Myocyte (in vitro differentiated cells): ENCODE measurements around the gene GOLPH3. TPM values are rescaled to one million over a fixed set of nuclear protein-coding genes. Genes with fewer than 3 reads are reported as not detected.
A peak's percentile ranks its signal among the peaks of the same experiment; 100 is the strongest.

Source experiments
- DNase-seq: peaks from one replicate; pipeline ENCODE4 v3.0.0-alpha.2; 2012; ENCODE audit warnings: low read depth
- total RNA-seq: library from RNA; depleted of rRNA; stranded (reverse); fragments of >200 nt; gene quantifications from 2 replicates; pipeline ENCODE4 v1.2.3, GENCODE V29; 2014

GOLPH3 gene
- total RNA-seq, 1 donor from 2014 or later = 53.8 TPM

DNA sequence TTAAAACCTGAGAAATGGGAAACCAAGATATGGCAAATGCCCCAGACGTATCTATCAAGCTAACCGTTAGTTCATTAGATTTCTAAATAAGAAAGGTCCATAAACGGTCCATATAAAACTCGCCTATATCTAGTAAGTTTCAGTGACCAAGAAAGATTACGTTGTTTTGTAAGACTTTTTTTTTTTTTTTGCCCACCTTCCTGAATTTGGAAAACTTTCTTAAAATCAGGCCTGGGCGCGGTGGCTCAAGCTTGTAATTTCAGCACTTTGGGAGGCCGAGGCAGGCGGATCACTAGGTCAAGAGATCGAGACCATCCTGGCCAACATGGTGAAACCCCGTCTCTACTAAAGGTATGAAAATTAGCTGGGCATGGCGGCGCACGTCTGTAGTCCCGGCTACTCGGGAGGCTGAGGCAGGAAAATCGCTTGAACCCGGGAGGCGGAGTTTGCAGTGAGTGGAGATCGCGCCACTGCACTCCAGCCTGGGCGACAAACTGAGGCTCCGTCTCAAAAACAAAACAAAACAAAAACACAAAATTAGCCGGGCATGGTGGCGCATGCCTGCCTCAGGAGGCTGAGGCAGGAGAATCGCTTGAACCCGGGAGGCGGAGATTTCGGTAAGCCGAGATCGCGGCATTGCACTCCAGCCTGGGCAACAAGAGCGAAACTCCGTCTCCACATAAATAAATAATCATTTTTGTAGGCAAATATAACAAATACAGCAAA is 1.8 kb downstream of the GOLPH3 start:
- DNase-seq = peak; percentile 18

DNA sequence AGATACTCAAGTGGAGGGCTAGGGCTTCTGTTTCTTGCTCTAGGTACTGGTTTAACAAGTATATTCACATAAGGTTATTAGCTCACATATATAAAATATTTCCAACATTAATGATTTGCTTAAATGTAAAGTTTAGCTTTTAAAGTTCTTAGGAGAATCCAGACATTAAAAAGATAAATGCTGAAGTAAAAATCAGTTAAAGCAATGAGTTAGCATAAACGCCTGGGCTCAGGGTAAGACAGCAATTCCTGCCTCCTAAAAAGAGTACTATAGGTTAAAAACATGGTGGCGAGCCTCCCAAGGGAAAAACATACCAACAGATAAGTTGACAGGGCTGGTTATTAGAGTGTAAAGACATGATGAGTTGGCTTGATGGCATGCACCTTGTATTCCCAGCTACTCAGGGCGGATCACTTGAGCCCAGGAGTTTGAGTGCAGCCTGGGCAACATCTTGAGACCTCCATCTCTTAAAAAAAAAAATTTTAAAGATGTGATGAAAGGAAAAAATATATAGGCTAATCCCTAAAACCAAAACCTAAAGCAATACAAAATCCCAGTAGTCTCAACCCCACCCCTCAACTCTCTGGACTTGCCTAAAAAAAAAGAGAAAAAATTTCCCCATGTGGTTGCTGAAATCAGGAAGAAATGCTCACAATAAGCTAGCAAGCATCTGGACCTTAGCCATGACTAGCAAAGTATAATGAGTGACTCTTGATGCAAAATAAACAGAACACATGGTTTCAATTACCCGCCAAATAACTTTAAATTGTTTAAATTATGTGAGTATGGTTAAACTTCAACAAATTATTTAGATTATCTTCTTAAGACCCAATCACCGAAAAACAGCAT is 3.6 kb downstream of the GOLPH3 start:
- DNase-seq = no peak

DNA sequence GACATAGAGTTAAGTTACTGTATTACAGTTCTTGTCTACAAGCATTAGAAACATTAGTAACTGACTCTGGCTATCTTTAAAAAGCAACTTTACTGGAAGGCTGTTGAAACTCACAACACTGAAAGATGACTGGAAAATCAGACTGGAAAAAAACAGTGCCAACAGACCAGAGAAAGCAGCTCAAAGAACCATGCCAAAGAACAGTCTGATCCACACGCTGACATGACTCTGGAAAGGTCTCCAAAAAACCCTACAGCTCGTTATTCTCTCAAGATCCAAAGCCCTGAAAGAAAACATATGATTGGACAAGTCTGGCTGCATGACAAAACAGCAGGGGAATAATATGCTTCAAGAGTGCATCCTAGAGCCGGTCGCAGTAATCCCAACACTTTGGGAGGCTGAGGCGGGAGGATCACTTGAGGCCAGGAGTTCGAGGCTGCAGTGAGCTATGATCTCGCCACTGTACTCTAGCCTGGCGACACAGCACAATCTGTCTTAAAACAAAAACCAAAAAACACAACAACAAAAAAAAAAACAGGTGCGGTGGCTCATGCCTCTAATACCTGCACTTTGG is 5.6 kb downstream of the GOLPH3 start:
- DNase-seq = no peak

DNA sequence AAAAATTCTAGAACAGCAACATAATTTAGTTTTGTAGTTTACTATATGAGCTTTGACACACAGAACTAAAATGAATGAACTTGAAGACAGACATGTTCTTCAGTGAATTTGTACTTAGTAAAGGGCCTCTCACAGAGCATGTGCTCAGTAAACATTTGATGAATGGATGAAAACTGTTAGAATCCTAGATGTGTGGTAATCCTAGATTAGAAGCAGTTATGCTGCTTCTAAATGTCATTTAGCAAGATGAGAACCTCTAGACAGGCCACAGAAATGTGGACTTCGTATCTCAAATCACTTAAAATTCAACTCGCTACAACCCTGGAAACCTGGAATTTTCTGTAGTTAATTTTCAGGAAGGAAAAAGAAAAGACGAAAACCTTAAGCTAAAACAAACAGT is 8.5 kb downstream of the GOLPH3 start:
- DNase-seq = no peak

DNA sequence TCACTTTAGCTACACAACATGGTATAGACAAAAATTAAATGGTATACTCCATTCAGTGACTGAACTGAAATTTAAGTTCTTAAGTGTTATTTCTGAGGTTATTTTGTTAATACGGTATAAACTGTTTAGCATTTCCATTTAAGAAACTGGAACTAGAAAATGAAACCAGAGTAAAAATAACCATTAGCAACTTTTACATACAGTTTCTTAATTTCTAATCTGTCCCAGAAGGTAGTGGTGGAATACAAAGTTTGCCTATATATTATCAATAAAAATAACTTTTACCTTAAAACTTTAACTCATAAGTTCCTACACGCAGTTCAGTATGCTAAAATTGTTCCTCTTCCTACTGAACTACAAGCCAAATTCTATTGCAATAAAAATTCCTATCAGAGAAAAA is 10.3 kb downstream of the GOLPH3 start:
- no peak for DNase-seq

DNA sequence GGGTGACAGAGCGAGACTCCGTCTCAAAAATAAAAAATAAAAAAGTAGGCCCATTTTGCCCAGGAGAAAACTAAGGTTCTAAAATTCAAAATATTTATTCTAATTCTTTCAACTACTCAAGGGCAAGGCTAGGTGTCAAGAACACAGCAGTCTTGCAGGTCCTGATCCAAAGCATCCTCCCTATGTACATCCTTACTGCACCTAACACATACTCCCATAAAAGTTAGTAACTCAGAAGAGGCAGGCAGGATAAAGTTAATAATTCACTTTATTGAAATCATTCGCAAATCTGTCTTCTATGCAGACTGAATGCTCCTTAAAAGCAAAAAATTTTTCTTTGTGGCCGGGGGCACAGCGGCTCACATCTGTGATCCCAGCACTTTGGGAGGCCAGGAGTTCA is 11.1 kb downstream of the GOLPH3 start:
- no peak for DNase-seq

DNA sequence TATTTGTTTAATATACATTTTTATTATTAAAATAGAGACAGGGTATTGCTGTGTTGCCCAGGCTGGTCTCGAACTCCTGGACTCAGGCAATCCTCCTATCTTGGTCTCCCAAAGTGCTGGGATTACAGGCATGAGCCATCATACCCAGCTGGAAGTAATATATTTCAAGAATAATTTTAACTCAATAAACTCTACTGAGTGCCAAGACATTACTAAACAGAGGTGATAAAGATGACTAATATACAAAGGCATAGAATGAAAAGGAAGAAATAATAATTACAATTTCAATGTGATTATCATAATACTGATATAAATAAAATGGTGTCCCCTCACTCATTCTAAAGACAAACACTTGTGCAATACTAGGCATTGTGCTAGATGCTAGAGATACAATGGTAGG is 13.9 kb downstream of the GOLPH3 start:
- no peak for DNase-seq

DNA sequence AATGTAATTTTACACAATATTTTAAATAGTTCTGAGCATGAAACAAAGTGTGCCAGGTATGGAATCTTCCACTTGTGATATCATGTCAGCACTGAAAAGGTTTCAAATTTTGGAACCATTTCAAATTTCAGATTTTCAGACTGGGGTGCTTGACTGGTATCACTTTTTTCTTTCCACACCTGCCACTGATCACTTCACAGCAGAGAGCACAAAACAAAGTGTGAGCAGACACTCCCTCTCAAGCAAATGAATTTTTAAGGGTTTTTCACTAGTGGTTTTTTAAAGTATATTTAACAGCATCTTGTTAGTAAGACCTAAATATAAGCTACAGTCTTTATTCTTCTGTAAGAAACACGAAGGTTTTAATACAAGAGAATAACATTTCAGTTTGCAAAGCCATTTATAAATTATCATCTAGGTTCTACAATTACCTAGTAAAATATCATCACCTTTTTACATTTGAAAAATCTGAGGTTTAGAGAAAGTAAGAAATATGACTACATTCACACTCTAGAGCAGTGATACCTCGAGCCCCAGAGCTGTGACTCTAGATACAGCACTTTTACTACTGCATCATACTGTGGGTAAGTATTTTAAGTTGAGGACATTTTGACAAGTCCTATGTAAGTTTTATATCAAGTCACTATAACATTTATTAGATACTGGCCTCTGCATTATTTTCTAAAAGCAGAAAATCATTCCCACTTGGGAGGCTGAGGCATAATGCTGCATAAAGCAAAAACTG is 14.6 kb downstream of the GOLPH3 start:
- DNase-seq = no peak

DNA sequence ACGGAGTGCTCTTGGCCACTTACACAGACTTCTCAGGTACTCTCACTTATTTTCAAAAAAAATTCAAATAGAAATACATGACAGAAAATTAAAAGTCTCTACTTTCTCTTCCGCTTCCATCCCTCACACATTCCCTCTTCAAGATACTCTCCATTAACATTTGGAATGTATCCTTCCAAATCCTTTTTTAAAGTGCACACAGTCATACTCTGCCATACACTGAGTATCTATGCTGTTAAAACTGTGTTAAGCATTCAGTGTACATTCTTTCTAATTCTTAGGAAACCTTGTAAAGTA is 15.5 kb downstream of the GOLPH3 start:
- DNase-seq = no peak

DNA sequence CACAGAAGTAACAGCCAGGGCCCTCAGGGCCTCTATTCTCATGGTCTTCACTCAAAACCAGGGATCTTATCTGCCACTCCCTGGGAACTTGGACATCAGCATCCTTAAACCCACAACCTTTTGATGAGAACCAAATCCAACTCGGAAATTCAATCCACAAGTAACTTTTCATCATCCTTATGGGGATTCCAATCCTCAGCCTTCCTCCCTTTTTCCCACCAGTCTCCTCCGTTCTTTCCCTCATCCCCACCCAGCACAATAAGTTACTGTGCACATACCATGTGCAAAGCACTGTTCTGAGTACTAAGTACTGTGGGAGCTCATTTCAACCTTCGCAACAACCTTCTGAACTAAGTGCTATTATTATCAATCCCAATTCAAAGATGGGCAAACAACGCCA is 17.0 kb downstream of the GOLPH3 start:
- DNase-seq = no peak

DNA sequence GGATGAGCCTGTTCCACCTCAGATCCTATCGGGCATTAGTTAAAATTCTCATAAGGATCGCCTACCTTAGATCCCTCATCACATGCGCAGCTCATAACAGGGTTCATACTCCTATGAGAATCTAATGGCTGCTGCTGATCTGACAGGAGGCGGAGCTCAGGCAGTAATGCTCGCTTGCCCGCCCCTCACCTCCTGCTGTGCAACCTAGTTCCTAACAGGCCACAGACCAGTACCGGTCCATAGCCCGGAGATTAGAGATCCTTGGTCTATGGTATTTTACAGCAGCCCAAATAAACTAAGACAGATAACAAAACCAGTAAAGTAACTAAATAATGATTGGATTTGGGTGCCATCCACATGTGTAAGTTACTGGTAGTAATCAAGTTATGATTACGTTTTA is 17.5 kb downstream of the GOLPH3 start:
- DNase-seq = no peak

DNA sequence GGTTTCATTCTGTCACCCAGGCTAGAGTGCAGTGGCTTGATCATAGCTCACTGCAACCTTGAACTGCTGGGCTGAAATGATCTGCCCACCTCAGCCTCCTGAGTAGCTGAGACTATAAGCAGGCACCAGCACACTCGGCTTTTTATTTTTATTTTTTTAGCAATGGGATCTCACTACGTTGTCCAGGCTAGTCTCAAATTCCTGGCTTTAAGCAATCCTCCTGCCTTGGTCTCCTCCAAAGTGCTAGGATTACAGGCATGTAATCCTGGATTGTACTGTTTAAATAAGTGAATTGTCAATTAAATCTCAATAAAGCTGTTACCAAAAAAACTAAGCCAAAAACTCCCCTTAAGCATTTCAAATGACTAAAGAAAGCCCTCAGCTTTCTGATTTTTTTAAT is 18.9 kb downstream of the GOLPH3 start:
- DNase-seq = no peak

DNA sequence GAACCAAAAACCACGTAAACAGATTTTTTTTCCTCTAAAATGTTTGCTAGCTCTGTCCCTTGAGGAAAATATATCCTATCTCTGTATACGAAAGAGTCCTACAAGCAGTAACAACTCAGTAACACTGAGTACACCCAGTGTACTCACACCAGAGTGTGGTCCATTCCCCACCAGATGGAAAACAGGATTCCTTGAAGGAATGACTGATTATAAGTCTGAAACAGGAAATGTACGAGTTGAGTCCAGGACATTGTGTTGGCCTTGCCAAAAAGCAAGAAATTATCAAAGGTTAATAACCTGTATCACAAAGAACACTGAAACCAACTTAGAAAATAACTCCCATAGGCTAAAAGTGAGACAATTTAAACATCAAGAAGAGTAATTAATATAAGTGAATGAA is 20.4 kb downstream of the GOLPH3 start:
- no peak for DNase-seq

DNA sequence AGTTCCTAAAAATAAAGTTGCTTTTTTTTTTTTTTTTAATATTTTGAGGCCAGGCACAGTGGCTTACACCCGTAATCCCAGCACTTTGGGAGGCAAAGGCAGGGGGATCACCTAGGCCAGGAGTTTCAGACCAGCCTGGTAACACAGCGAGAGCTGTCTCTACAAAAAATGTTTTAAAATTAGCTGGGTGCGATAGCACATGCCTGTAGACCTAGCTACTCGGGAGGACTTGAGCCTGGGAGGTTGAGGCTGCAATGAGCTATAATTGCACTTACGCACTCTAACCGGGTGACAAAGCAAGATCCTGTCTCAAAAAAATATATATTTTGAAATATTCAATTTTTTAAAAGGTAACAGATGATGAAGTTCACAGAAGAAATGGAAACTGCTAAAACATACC is 22.9 kb downstream of the GOLPH3 start:
- DNase-seq = no peak

DNA sequence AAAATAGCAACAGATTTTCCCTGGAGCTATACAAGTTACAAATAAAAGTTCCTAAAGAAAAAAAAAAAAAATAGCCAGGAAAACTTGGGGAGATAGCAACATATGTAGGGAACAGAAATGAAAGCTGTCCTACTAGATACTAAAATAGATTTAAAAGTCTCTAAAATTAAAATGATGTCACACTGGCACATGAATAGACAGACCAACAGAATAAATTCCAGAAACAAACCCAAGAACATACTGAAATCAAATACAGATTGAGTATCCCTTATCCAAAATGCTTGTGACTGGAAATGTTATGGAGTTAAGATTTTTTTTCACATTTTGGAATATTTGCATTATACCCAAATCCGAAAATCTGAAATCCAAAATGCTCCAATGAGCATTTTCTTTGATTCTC is 23.8 kb downstream of the GOLPH3 start:
- no peak for DNase-seq

DNA sequence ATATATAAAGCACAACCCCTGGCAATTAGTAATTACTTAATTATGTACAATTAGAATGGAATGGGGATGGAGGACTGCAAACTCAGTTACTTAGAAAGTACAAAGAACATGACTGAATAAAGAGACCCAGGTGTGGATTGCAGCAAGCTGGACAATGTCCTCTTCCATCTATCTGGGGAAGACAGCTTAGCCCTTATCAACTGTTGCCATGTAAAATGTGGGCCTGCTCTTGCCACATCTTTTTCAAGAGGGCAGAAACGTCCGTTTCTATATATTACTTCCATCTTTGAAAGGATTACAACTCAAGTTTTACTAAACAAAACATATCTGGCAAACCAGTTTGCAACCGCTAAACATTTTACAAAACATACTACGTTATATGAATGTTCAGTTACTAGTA is 26.2 kb downstream of the GOLPH3 start:
- no peak for DNase-seq

DNA sequence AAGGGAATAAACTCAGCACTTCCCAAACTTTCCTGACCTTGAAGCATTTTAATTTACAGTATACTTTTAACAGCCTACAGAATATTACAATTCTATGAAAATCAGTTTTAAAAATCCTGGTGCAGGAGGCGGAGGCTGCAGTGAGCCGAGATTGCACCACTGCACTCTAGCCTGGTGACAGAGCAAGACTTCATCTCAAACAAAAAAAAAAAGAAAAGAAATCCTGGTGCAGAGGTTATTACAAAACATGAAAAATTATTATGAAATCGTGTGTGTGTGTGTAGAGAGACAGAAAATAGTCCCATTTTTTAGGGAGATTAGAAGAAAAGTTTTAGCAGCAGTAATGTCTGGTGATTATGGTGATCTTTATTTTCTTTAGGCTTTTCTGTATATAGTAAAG is 26.9 kb downstream of the GOLPH3 start:
- no peak for DNase-seq

DNA sequence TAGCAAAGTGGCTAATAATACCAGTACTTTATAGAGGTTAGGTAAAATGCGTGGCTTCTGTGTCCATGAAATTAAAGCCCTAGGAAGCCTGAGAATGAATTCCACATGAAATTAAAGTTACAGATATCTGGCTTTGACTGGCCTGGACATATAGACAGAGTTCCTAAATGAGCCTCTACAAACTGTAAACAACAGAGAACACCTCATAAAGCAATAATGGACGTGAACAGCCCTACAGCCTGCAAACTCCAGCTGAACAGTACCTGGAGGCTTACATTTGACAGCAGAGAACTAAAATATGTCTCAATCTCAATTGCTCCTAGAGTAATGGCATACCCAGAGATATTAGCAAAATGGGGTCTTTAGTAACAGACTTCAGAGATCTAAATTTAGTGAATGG is 28.7 kb downstream of the GOLPH3 start:
- no peak for DNase-seq

DNA sequence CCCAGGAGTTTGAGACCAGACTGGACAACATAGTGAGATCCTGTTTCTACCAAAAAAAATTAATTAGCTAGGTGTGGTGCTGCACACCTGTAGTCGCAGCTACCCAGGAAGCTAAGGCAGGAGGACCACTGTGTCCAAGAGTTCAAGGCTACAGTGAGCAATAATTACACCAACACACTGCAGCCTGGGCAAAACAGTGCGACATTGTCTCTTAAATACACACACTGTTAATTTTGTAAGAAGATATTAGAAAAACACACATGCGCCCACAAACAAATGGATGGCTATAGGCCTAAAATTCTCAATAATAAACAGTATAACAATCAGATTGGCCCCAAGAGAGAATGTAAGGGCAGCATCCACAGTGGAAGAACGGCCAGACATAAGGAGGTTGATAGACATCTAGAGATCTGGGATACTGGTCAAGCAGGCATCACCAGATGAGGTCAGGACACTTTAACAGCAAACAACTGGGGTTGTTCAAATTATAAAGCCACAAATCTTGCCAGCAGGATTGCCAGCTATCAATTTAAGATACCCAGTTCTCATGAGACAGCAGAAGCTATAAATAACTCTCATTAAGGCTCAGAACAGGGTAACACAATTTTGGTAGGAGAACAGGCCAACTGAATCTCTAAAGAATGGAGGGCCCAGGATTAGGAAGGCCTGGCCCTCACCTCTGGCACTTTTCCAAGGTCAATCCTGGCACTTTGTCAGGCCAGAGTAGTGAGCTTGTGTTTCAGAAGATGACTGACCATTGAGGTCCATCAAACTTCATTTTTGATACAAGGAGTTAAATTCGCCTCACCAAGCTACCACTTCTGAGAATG is 29.5 kb downstream of the GOLPH3 start:
- peak; percentile 65 for DNase-seq

DNA sequence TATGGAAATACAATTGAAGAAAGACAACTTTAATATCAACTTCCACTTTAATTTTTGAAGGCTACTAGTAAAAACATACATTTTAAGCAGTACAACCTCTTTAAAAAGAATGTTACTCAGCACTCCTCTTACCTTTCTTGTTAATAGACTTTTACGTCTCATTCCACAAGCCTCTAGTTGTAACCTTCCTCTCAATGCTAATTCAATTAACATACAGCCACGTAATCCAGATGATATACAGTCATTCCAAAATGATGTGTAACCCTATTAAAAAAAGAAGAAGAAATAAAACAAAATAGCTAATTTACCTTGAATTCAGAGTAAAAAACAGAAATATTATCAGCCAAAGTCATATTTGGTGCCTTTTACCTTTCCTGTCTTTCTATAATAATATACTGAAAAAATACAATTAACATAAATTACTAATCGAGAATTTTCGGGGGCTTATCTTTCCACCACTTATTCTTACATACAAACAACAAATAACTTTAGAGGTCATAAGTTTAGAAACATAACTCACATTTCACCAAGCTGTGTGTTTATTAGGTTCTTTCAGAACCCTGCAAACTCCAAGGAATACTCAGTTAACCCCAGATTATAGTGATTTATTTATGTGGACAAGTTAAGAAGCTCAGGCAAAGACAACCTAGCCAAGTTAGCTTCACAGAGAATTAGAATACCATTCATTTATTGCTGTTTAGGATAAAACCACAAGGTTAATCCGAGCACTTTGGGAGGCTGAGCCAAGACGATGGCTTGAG is 30.3 kb downstream of the GOLPH3 start:
- DNase-seq = no peak
